ENCODE measurements around the gene TNNC1.

TNNC1 gene

DNA sequence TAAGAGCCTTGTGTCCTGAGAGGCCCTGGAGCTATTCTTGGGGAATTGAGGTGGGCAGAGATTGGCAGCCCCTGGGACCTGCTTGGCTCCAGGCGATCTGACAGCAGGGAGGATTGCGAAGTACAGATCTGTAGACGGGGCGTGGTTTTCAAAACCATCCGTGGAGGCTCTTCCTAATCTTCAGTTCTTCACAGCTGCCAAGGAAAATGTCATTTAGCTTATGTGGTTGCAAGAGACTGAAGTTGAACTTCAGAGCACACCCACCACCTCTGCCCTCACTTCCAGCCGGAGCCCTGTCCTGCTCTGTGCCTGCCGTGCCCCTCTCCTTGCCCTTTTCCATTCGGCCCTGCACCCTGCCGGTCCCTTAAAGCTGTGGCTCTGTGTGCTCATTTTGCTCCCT lies 14.5 kb upstream of the TNNC1 start:
- WGBS (ENCODE audit: insufficient coverage) = 86% methylated on average over 4 of the region's 9 CpGs
- Histone ChIP-seq H3K4me1 (ENCODE audit: control extremely low read depth in 1 of 4, control insufficient read depth in 4 of 4, insufficient read depth in 4 of 4, low read length in 3 of 4) (peaks cover 0 to 14% (median 0%) of the 10 kb centered on the region in 4 experiments), H3K9me3 (ENCODE audit: control extremely low read depth in 1 of 5, control insufficient read depth in 4 of 5, insufficient read depth in 2 of 5, low read depth in 1 of 5, low read length in 4 of 5) (no peaks in the 10 kb centered on the region), H3K27ac (ENCODE audit: insufficient read depth in 1 of 2, low read depth in 1 of 2, low read length in 2 of 2, poor library complexity in 1 of 2, severe bottlenecking in 2 of 2) (no peak overlapping the region), H3K27me3 (replicated peaks in 2 of 5; ENCODE audit: control insufficient read depth in 4 of 5, insufficient read depth in 5 of 5, low read length in 4 of 5) (no peaks in the 10 kb centered on the region), H3K36me3 (ENCODE audit: control insufficient read depth in 4 of 4, insufficient read depth in 4 of 4, low read length in 3 of 4) (peaks cover 8 to 50% (median 31%) of the 10 kb centered on the region in 4 experiments), H3K4me3 (ENCODE audit: control insufficient read depth in 1 of 7, extremely low read depth in 1 of 7, insufficient read depth in 4 of 7, low read depth in 2 of 7, low read length in 6 of 7) (no peak overlapping the region)
- POLR2A ChIA-PET = no interaction called here
- CTCF ChIA-PET = interaction anchor here (0.8 to 9.5 kb wide), 6 partner anchors 9 to 102 kb away, joined by 3 to 65 read pairs (median 44); partner anchors contain the start of genes SEMA3G and STAB1
- no peak for DNase-seq

- WGBS (ENCODE audit: insufficient coverage) = 97% methylated on average over 3 of the region's 5 CpGs
- Histone ChIP-seq H3K4me3 (ENCODE audit: control insufficient read depth in 1 of 7, extremely low read depth in 1 of 7, insufficient read depth in 4 of 7, low read depth in 2 of 7, low read length in 6 of 7) (no peak overlapping the region), H3K27me3 (replicated peaks in 2 of 5; ENCODE audit: control insufficient read depth in 4 of 5, insufficient read depth in 5 of 5, low read length in 4 of 5) (no peaks in the 10 kb centered on the region), H3K27ac (ENCODE audit: insufficient read depth in 1 of 2, low read depth in 1 of 2, low read length in 2 of 2, poor library complexity in 1 of 2, severe bottlenecking in 2 of 2) (no peak overlapping the region), H3K4me1 (ENCODE audit: control extremely low read depth in 1 of 4, control insufficient read depth in 4 of 4, insufficient read depth in 4 of 4, low read length in 3 of 4) (peaks cover 0 to 3% (median 0%) of the 10 kb centered on the region in 4 experiments), H3K36me3 (ENCODE audit: control insufficient read depth in 4 of 4, insufficient read depth in 4 of 4, low read length in 3 of 4) (peaks cover 15 to 57% (median 31%) of the 10 kb centered on the region in 4 experiments), H3K9me3 (ENCODE audit: control extremely low read depth in 1 of 5, control insufficient read depth in 4 of 5, insufficient read depth in 2 of 5, low read depth in 1 of 5, low read length in 4 of 5) (no peaks in the 10 kb centered on the region)
- CTCF ChIA-PET = interaction anchor here (1.7 to 7.3 kb wide), 2 partner anchors 7 to 15 kb away, joined by 6 to 61 read pairs; no protein-coding TSS in a partner anchor
- peak in 1 of 3 donors; percentile 14 for DNase-seq
- POLR2A ChIA-PET = no interaction called here
These were observed 9.6 kb upstream of the TNNC1 start for GRCh38 chr3:52463416-52463815.

- WGBS (ENCODE audit: insufficient coverage) = 100% methylated on average over 4 of the region's 6 CpGs
- CTCF ChIA-PET = interaction anchor here (1.2 to 7.3 kb wide), 3 partner anchors 8 to 50 kb away, joined by 5 to 61 read pairs (median 6); no protein-coding TSS in a partner anchor
- Histone ChIP-seq H3K9me3 (ENCODE audit: control extremely low read depth in 1 of 5, control insufficient read depth in 4 of 5, insufficient read depth in 2 of 5, low read depth in 1 of 5, low read length in 4 of 5) (no peaks in the 10 kb centered on the region), H3K27ac (ENCODE audit: insufficient read depth in 1 of 2, low read depth in 1 of 2, low read length in 2 of 2, poor library complexity in 1 of 2, severe bottlenecking in 2 of 2) (no peak overlapping the region), H3K27me3 (replicated peaks in 2 of 5; ENCODE audit: control insufficient read depth in 4 of 5, insufficient read depth in 5 of 5, low read length in 4 of 5) (no peaks in the 10 kb centered on the region), H3K36me3 (ENCODE audit: control insufficient read depth in 4 of 4, insufficient read depth in 4 of 4, low read length in 3 of 4) (peaks cover 15 to 60% (median 37%) of the 10 kb centered on the region in 4 experiments), H3K4me3 (ENCODE audit: control insufficient read depth in 1 of 7, extremely low read depth in 1 of 7, insufficient read depth in 4 of 7, low read depth in 2 of 7, low read length in 6 of 7) (no peak overlapping the region), H3K4me1 (ENCODE audit: control extremely low read depth in 1 of 4, control insufficient read depth in 4 of 4, insufficient read depth in 4 of 4, low read length in 3 of 4) (peaks cover 0 to 9% (median 2%) of the 10 kb centered on the region in 4 experiments)
- no peak for DNase-seq
- POLR2A ChIA-PET = no interaction called here
These were observed 8.0 kb upstream of the TNNC1 start for GRCh38 chr3:52461874-52462273.

GRCh38 chr3:52458770-52459545 lies 5.1 kb upstream of the TNNC1 start:
- ChIA-PET POLR2A (no interaction called here), CTCF (interaction anchor here (0.9 to 7.3 kb wide), 6 partner anchors 11 to 168 kb away, joined by 3 to 61 read pairs (median 4); no protein-coding TSS in a partner anchor)
- Histone ChIP-seq H3K9me3 (ENCODE audit: control extremely low read depth in 1 of 5, control insufficient read depth in 4 of 5, insufficient read depth in 2 of 5, low read depth in 1 of 5, low read length in 4 of 5) (no peaks in the 10 kb centered on the region), H3K4me3 (ENCODE audit: control insufficient read depth in 1 of 7, extremely low read depth in 1 of 7, insufficient read depth in 4 of 7, low read depth in 2 of 7, low read length in 6 of 7) (no peak overlapping the region), H3K27ac (ENCODE audit: insufficient read depth in 1 of 2, low read depth in 1 of 2, low read length in 2 of 2, poor library complexity in 1 of 2, severe bottlenecking in 2 of 2) (no peak overlapping the region), H3K36me3 (ENCODE audit: control insufficient read depth in 4 of 4, insufficient read depth in 4 of 4, low read length in 3 of 4) (peaks cover 13 to 47% (median 28%) of the 10 kb centered on the region in 4 experiments), H3K4me1 (ENCODE audit: control extremely low read depth in 1 of 4, control insufficient read depth in 4 of 4, insufficient read depth in 4 of 4, low read length in 3 of 4) (peaks cover 0 to 25% (median 23%) of the 10 kb centered on the region in 4 experiments), H3K27me3 (replicated peaks in 2 of 5; ENCODE audit: control insufficient read depth in 4 of 5, insufficient read depth in 5 of 5, low read length in 4 of 5) (no peaks in the 10 kb centered on the region)
- 100% methylated on average over 5 of the region's 14 CpGs for WGBS (ENCODE audit: insufficient coverage)
- no peak for DNase-seq

DNA sequence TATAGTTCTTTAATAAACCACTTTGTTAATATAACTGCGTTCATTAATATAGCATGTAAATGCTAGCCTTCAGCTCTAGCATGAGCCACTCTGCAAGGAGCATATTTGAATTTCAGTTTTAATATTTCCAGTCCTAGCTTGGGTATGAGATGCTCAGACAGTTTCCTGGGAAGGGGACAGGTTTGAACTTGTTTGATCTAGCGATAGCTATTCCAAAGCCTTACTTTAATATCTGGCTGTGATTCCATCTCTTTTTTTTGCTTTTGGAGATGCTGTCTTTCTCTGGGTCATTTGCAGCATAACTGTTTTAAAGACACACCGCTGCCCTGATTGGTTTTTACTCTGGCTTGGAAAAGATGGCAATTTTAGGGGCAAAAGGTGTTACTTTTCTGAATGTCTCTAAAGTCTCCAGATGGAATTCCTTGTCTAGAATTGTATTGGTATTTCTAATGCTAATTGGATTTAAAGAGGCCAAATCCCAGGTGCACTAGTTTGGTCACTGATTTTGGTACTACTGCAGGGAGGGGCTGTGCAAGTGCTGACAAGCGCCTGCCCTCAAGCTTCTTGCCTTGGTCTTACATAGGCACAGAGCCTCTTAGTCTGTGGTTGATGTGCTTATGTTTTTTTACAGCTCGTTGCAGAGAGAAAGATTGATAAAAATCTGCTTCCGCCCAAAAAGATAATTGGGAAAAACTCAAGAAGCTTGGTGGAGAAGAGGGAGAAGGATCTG lies 4.4 kb upstream of the TNNC1 start:
- H3K9me3 ChIP-seq (ENCODE audit: control extremely low read depth in 1 of 5, control insufficient read depth in 4 of 5, insufficient read depth in 2 of 5, low read depth in 1 of 5, low read length in 4 of 5) = no peaks in the 10 kb centered on the region
- WGBS (ENCODE audit: insufficient coverage) = 100% methylated on average over 3 of the region's 6 CpGs
- peaks cover 0 to 27% (median 23%) of the 10 kb centered on the region in 4 experiments for H3K4me1 ChIP-seq (ENCODE audit: control extremely low read depth in 1 of 4, control insufficient read depth in 4 of 4, insufficient read depth in 4 of 4, low read length in 3 of 4)
- POLR2A ChIA-PET = no interaction called here
- H3K36me3 ChIP-seq (ENCODE audit: control insufficient read depth in 4 of 4, insufficient read depth in 4 of 4, low read length in 3 of 4) = peaks cover 10 to 44% (median 28%) of the 10 kb centered on the region in 4 experiments
- H3K27me3 ChIP-seq (replicated peaks in 2 of 5; ENCODE audit: control insufficient read depth in 4 of 5, insufficient read depth in 5 of 5, low read length in 4 of 5) = no peaks in the 10 kb centered on the region
- no peak overlapping the region for H3K4me3 ChIP-seq (ENCODE audit: control insufficient read depth in 1 of 7, extremely low read depth in 1 of 7, insufficient read depth in 4 of 7, low read depth in 2 of 7, low read length in 6 of 7)
- CTCF ChIA-PET = interaction anchor here (0.9 to 7.3 kb wide), 6 partner anchors 8 to 40 kb away, joined by 3 to 61 read pairs (median 4); no protein-coding TSS in a partner anchor
- no peak for DNase-seq
- H3K27ac ChIP-seq (ENCODE audit: insufficient read depth in 1 of 2, low read depth in 1 of 2, low read length in 2 of 2, poor library complexity in 1 of 2, severe bottlenecking in 2 of 2) = no peak overlapping the region

DNA sequence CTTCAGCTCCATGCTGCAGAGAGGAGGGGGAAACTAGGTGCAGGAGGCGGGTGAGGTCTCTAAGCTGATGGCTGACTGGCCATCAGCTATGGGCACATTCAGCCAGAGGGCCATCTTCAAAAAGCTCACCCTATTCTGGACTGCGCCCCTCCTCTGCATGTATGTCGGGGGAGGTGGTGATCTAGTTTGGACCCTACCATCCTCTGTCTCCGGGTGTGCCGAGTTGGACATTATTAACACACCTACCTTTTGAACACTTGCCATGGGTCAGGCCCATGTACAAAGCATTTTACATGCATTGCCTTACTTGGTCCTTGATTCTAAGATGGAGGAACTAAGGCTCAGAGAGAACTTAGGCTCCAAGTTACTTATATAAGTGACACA lies 3.0 kb upstream of the TNNC1 start:
- Histone ChIP-seq H3K27ac (ENCODE audit: insufficient read depth in 1 of 2, low read depth in 1 of 2, low read length in 2 of 2, poor library complexity in 1 of 2, severe bottlenecking in 2 of 2) (peak overlapping the region; percentile 36 to 81), H3K36me3 (ENCODE audit: control insufficient read depth in 4 of 4, insufficient read depth in 4 of 4, low read length in 3 of 4) (peaks cover 9 to 33% (median 25%) of the 10 kb centered on the region in 4 experiments), H3K4me3 (ENCODE audit: control insufficient read depth in 1 of 7, extremely low read depth in 1 of 7, insufficient read depth in 4 of 7, low read depth in 2 of 7, low read length in 6 of 7) (peak overlapping the region in 5 of 7 experiments; percentile 73 to 90 (median 78)), H3K27me3 (replicated peaks in 2 of 5; ENCODE audit: control insufficient read depth in 4 of 5, insufficient read depth in 5 of 5, low read length in 4 of 5) (no peaks in the 10 kb centered on the region), H3K4me1 (ENCODE audit: control extremely low read depth in 1 of 4, control insufficient read depth in 4 of 4, insufficient read depth in 4 of 4, low read length in 3 of 4) (peaks cover 0 to 31% (median 23%) of the 10 kb centered on the region in 4 experiments), H3K9me3 (ENCODE audit: control extremely low read depth in 1 of 5, control insufficient read depth in 4 of 5, insufficient read depth in 2 of 5, low read depth in 1 of 5, low read length in 4 of 5) (no peaks in the 10 kb centered on the region)
- no peak for DNase-seq
- ChIA-PET CTCF (interaction anchor here (1.0 to 7.3 kb wide), 7 partner anchors 9 to 111 kb away, joined by 3 to 61 read pairs (median 3); no protein-coding TSS in a partner anchor), POLR2A (no interaction called here)
- no CpG with 5 or more reads among the region's 5 CpGs for WGBS (ENCODE audit: insufficient coverage)
